SK-N-SH (cell line): Measurements from ENCODE around the gene CCR4.

ENCODE experiments used
- EP300 ChIP-seq, 2 experiments: IDR thresholded peaks; 2 replicates each; pipeline versions ENCODE4 v1.4.0 to v1.6.1; 2012; ENCODE audit warnings: borderline replicate concordance in 1 of 2, low read depth in 1 of 2, low read length in 1 of 2
- GATA2 ChIP-seq: sonication (generic); formaldehyde crosslinking; IDR thresholded peaks from 2 replicates; pipeline ENCODE4 v1.5.0; 2020; ENCODE audit warnings: mild to moderate bottlenecking, missing genetic modification reagents
- MXI1 ChIP-seq: IDR thresholded peaks from 2 replicates; pipeline ENCODE4 v1.6.1; 2012; ENCODE audit warnings: mild to moderate bottlenecking, low read depth, low read length, improper control_type of control experiment
- NRF1 ChIP-seq: IDR thresholded peaks from 2 replicates; pipeline ENCODE4 v1.6.1; 2012; ENCODE audit warnings: low read depth, mild to moderate bottlenecking, low read length
- POLR2AphosphoS5 ChIP-seq: IDR thresholded peaks from 2 replicates; pipeline ENCODE4 v1.6.1; 2012; ENCODE audit warnings: low read depth, low read length
- RAD21 ChIP-seq: IDR thresholded peaks from 2 replicates; pipeline ENCODE4 v1.6.1; 2012; ENCODE audit warnings: mild to moderate bottlenecking, low read length
- SMC3 ChIP-seq: IDR thresholded peaks from 2 replicates; pipeline ENCODE4 v1.6.1; 2012; ENCODE audit warnings: low read depth, low read length, improper control_type of control experiment
- TEAD4 ChIP-seq: IDR thresholded peaks from 2 replicates; pipeline ENCODE4 v1.4.0; 2012; ENCODE audit warnings: mild to moderate bottlenecking, borderline replicate concordance; ENCODE audit not compliant: insufficient read depth
- USF2 ChIP-seq: fragments of 150-350 bp; IDR thresholded peaks from 2 replicates; pipeline ENCODE4 v1.6.1; 2017; ENCODE audit warnings: antibody characterized with exemption, low read length, low read depth, borderline replicate concordance
- TF ChIP-seq, protein P1 (sequence below): fragments of 200-600 bp; sonication (generic); IDR thresholded peaks from 2 replicates; pipeline ENCODE4 v1.6.1; 2017; ENCODE audit warnings: antibody characterized with exemption, mild to moderate bottlenecking, moderate library complexity
- TF ChIP-seq, protein P2 (sequence below): IDR thresholded peaks from 2 replicates; pipeline ENCODE4 v1.4.0; 2012; ENCODE audit warnings: low read depth, borderline replicate concordance

- TF ChIP-seq, protein P1, sequence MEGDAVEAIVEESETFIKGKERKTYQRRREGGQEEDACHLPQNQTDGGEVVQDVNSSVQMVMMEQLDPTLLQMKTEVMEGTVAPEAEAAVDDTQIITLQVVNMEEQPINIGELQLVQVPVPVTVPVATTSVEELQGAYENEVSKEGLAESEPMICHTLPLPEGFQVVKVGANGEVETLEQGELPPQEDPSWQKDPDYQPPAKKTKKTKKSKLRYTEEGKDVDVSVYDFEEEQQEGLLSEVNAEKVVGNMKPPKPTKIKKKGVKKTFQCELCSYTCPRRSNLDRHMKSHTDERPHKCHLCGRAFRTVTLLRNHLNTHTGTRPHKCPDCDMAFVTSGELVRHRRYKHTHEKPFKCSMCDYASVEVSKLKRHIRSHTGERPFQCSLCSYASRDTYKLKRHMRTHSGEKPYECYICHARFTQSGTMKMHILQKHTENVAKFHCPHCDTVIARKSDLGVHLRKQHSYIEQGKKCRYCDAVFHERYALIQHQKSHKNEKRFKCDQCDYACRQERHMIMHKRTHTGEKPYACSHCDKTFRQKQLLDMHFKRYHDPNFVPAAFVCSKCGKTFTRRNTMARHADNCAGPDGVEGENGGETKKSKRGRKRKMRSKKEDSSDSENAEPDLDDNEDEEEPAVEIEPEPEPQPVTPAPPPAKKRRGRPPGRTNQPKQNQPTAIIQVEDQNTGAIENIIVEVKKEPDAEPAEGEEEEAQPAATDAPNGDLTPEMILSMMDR: no peak
- TF ChIP-seq RAD21 (no peak), NRF1 (no peak), POLR2AphosphoS5 (no peak), TEAD4 (no peak), MXI1 (no peak), EP300 (IDR thresholded peaks at IDR 0.05; ENCODE audit: borderline replicate concordance in 1 of 2, low read depth in 1 of 2, low read length in 1 of 2) (no peak), GATA2 (no peak), USF2 (no peak), SMC3 (no peak)
- TF ChIP-seq, protein P2, sequence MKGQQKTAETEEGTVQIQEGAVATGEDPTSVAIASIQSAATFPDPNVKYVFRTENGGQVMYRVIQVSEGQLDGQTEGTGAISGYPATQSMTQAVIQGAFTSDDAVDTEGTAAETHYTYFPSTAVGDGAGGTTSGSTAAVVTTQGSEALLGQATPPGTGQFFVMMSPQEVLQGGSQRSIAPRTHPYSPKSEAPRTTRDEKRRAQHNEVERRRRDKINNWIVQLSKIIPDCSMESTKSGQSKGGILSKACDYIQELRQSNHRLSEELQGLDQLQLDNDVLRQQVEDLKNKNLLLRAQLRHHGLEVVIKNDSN: no peak
Measured at GRCh38 chr3:32991781-32992180, 40.3 kb downstream of the CCR4 start.
